ENCODE data around the gene SLC1A6.
"Not testable (repeated sequence)": the region's sequence is repeated elsewhere in the genome, so short reads cannot be mapped to it uniquely, and the experiment has no call there.

The SLC1A6 gene

DNA sequence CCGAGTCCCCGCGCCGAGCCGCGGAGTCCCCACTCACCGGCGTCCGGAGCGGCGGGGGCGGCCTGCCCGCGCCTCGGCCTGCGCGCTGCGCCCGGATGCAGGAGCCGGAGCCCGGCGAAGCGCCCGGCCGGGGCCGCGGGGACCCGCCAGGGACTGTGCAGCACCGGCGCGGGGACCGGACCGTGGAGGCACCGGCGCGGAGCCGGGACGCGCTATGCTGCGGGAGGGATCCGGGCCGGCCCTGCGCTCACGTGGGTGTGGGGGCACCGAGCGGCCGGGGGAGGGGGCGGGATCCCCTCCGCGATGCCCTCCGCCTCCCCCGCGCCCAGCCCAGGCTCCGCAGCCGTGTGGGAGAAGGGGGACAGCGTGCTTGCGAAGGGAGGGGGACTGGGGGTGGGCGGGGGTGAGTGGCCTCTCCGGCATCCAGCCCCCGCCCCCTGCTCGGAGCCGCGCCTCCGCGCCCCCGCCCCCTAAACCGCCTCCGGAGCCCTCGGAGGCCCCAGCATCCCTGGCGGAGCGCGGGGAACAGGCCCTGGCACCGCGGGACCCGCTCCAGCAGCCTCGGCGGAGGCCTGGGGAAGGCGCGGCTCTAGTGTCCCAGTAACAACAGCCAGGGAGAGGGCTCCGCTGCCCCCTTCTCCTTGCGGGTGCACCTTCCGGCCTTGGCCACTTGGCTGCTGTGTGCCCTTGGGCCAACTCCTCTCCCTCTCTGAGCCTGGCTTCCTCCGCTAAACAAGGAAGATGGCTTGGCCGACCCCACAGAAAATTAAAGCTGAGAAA, at the start of gene SLC1A6:
Gene SLC1A6 (minus strand): TSS at position 389 of the 780 bp plus-strand sequence. CDS start 6,954 bp downstream, outside the sequence.
- no peak for DNase-seq

DNA sequence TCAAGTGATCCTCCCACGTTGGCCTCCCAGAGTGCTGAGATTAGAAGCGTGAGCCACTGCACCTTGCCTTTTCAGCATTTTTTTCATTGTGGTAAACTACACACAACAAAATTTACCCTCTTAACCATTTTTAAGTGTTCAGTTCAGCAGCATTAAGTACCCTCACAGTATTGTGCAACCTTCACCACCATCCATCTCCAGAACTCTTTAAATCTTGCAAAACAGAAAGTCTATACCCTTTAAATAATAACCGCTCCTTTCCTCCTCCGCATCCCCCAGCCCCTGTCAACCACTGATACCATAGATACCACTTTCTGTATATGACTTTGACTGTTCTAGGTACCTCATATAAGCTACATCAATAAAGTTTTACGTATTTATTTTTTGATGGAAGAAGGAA, 48.8 kb upstream of the SLC1A6 start:
- DNase-seq: no peak

DNA sequence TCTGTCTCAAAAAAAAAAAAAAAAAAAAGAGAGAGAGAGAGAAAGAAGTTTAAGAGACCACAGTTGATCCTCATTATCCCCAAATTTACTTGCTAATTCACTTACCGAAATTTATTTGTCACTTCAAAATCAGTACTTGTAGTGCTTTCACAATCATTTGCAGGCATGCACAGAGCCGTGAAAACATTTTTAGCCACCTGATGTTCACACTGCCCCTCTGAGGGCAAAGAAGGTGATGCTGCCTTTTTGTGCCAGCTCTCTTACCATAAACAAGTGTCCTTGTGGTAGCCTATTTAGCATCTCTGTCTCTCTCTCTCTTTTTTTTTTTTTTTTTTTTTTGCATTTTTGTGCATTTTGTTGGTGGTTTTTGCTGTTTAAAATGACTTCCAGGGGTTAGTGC, 45.6 kb upstream of the SLC1A6 start:
- DNase-seq: no peak

DNA sequence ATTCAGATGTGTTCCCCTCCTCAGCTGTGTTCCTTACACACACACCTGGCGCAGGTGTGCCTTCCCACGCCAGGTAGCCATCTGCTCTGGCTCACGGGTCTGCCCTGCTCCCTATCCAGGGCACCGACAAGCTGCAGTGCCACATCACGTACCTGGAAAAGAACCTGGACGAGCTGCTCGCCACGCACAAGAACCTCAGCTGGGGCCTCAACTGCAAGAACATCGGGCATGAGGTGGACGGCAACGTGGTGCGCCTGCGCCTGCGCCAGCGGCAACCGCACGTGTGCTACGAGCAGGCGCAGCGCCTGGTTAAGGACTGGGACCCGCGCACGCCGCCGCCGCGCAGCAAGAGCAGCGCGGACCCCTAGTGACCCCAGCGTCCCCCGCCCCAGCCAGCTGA, 43.1 kb upstream of the SLC1A6 start:
- no peak for DNase-seq

DNA sequence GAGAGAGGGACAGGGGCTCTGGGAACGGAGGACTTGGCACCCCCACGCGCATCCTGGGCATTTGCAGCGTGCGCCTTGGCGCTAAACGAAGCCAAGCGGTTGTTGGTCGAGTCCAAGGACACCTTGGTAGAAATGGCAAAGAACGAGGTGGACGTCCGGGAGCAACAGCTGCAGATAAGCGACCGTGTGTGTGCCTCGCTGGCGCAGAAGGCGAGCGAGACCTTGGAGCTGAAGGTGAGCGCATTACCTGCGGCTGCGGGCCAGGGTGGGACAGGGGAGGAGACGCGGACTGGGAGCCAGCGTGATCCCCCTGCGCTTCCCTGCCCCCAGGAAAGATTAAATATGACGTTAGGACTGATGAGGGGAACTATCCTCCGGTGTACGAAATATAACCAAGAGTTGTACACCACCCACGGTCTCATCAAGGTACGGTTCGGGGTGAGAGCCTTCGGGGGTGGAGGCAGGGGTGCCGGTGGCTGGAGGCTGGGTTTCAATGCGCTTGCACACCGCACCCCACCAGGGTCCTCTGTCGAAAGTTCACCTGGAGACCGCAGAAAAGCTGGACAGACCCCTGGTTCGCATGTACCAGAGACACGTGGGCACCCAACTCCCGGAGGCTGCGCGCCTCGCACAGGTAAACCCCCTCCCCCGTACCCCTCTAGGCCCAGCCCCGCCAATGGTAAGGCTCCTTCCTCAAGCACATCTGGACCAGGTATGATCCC, 41.8 kb upstream of the SLC1A6 start:
- no peak for DNase-seq

DNA sequence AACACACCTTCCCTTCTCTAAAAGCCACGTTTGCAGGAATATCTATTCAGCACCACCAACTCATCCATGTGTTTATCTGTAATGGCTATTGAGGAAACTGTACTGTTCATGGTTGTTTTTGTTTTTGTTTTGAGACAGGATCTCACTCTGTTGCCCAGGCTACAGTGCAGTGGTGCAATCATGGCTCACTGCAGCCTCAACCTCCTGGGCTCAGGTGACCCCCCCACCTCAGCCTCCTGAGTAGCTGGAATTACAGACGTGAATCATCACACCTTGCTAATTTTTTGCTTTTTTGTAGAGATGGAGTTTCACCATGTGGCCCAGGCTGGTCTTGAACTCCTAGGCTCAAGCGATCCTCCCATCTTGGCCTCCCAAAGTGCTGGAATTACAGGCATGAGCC, 39.2 kb upstream of the SLC1A6 start:
- not testable (repeated sequence) for DNase-seq

DNA sequence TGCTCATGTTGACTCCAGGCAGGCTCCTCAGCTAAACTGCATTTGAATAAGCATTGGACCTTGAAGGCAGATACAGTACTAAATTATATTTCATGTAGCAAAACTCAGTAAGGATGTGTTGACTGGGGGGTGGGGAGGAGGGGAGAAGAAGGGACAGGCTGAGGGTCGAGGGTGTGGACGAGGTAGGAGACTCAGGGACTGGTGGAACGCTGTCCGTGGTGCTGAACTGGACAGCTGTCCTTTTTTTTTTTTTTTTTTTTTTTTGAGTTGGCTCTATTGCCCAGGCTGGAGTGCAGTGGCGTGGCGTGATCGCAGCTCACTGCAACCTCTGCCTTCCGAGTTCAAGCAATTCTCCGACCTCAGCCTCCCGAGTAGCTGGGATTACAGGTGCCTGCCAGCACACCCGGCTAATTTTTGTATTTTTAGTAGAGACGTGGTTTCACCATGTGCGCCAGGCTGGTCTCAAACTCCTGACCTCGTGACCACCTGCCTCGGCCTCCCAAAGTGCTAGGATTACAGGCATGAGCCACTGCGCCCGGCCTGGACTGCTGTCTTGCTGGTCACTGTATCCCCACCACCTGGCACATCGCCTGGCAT, 36.4 kb upstream of the SLC1A6 start:
- DNase-seq: no peak

DNA sequence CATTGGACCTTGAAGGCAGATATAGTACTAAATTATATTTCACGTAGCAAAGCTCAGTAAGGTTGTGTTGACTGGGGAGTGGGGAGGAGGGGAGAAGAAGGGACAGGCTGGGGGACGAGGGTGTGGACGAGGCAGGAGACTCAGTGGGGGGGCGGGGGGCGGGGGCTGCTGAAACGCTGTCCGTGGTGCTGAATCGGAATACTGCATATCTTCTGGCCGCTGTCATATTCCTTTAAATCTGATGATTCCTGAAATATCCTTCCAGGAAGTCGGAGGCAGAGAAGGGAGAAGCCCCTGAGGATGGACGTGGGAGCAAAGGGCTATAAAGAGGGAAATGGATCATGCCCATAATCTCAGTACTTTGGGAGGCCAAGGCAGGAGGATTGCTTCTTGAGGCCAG, 34.9 kb upstream of the SLC1A6 start:
- no peak for DNase-seq

DNA sequence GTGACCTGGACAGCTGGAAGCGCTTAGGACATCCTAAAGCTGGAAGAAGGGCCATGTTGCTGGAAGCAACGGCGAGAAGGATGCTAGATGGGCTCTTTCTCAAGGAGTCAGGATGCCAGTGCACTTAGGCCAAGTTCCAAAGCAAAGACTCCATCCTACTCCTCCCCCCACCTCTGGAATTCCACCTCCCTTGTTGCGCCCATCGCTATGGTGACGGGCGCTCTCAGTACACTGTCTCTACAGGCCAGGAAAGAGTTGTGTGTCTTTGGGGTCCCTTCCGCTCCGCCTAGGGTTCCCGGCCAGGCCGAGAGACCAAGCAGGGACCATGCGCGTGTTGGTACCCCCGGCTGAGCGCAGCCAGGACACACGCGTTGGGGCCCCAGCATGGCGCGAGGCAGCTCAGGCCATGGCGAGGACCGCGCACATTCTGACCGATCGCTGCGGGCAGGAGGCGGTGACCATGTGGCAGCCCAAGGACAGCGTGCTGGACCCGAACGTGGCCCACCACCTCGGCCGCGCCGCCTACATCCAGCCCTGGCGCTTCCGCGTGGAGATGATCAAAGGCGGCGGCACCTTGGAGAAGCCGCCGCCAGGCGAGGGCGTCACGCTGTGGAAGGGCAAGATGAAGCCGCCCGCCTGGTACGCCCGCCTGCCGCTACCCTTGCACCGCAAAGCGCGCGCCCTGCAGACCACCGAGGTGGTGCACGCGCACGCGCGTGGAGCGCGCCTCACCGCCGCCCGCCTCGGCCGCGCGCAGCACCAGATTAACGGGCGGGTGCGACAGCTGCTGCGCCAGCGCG, 31.0 kb upstream of the SLC1A6 start:
- DNase-seq: no peak

DNA sequence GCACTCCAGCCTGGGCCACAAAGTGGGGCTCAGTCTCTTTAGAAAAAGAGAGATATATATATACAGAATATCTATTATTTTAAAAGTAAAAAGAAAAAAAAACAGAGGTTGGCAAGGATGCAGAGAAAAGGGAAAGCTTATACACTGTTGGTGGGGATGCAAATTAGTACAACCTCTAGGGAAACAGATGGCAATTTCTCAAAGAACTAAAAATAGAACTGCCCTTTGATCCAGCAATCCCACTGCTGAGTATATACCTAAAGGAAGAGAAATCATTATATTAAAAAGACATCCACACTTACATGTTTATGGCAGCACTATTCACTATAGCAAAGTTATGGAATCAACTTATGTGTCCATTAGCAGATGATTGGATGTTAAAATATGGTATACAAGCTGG, 28.6 kb upstream of the SLC1A6 start:
- DNase-seq: no peak

DNA sequence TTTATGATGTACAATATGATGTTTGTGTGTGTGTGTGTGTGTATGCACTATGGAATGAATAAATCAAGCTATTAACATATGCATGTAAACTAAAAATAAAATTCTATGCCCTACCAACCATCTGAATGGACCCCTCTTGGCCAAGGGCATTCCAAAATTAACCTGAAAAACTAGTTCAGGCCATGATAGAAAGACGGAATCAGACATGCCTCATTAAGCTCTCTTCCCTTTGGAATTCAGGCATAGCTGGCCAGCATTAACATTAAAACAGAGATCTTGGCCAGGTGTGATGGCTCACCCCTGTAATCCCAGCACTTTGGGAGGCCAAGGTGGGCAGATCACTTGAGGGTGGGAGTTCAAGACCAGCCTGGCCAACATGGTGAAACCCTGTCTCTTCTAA, 18.3 kb upstream of the SLC1A6 start:
- DNase-seq: no peak

DNA sequence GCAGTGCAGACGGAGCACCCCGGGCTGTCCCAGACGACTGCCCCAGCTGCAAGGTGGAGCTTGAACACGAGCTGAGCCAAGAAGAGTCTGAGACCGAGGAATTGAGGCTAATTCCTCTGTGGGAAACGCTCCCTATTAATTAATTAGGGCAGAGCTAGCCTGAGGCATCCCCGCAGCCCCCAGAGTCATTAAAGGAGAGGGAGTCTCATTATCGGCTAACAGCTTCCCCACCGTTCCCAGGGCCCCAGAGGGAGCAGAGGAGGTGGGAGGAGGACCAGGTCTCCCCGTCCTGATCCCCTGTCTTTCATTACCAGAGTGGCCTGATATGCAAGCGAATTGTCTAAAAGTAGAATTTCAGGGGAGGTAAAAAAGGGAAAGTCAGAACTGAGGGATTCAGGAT, 13.1 kb upstream of the SLC1A6 start:
- DNase-seq: no peak

DNA sequence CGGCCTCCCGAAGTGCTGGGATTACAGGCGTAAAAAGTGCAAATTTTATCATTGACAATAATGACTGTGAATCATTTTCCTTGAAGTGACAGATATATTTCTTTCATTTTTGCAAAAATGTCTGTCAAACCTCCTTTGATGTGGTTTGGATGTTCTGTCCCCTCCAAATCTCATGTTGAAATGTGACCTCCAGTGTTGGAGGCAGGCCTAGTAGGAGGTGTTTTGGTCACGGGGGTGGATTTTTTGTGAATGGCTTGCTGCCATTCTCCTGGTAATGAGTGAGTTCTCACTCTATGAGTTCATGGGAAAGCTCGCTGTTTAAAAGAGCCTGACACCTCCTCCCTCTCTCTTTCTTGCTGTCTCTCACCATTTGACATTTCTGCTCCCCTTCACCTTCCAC, 5.5 kb upstream of the SLC1A6 start:
- no peak for DNase-seq

DNA sequence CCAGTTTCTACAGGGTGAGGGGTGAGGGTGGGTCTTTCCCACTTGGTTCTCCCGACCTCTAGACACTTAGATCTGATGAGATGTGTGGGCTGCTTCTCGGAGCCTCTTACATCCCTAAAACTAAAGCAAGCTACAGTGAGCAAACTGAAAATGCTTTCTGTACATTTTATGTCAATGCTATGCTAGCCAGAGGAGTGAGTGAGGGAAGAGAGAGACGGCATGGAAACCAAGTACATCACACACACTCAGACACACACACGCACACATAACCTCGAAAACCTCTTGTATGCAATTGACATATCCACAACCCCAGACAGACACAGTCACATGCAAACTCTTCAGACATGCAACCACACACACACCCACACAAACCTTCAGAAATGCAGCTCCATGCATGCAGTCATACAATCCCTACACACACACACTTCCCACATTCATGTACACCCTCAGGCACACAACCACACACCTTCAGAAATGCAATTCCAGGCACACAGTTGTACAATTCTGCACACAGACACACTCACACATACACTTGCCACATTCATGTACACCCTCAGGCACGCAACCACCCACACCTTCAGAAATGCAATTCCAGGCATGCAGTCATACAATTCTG, 1.4 kb downstream of the SLC1A6 start:
- DNase-seq: no peak

DNA sequence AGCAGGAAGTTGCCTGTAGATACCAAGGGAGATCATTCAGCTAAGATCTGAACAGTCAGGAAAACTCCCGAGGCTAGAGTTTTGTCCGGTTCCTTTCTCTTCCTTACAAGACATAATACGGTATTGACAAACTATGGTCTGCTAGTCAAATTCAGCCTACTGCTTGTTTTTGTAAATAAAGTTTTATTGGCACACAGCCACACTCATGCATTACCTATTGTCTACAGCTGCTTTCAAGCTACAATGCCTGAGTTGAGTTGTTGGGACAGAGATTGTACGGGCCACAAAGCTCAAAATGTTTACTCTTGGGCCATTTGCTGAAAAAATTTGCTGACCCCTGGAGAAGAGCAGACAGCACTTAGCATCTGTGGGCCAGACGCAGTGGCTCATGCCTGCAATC, 2.5 kb downstream of the SLC1A6 start:
- DNase-seq: no peak

DNA sequence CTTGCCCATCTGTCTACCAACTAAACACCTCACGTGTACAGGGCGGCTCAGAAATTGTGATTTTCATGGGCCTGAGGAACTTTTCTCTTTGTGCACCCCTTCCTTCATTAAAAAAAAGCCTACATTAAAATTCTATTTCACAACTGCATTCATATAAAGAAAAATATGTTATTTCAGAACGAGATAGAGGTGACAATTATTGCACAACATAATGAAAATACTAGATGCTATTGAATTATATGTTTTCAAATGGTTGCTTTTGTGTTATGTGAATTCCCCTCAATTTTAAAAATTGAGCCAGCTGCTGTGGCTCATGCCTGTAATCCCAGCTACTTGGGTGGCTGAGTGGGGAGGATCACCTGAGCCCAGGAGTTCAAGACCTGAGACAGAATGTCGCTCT, 5.2 kb downstream of the SLC1A6 start:
- DNase-seq: no peak

DNA sequence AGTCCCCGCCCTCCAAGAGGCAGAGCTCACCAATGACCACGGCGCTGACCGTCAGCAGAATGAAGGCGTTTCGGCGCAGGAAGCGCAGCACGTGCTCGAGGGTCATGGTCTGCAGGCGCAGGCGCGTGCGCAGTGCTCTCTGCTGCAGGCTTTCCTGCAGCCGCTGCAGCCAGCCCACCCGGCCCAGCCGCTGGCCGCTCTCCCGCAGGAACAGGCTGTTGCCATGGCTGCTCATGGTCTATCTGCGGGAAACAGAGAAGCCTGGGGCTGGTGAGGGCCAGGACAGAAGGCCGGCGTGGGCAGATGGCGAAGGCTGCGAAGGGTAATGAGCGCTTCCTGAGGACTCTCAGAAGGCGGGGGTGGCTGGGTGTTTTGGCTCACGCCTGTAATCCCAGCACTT, 7.0 kb downstream of the SLC1A6 start:
- no peak for DNase-seq

DNA sequence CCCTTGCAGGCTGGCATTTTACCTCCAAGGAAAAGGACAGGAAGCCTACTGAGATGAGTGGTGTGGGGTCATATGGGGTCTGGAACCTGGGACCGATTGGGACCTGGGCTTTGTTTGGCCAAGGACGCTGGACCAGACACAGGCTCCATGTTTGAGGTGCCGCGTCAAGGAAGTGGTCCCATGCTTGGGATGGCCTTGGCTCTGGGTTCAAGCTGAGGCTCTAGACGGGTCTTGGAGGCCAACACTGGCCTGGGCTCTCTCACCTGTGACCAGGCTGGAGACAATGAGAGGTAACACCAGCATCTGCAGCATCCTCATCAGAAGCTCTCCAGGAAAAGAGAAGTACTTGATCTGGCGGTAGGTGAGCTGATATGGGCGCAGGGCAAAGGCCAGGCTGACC, 8.2 kb downstream of the SLC1A6 start:
- no peak for DNase-seq

DNA sequence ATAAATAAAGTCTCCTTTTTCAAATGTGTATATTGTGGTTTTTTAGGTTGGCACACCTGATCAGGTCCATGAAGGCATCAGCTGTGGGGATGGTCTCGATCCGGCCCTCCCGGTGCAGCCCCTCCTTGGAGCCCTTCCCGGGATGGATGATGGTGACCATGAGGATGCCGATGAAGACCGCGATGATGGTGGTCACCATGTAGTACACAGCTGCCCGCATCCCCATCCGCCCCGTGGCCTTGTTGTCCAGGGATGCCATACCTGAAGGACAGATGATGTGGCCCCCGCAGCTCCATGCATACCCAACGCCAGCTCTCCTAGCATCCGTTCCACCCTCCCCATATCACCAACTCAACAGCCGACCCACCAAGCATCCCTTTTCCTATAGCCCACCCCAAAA, 11.4 kb downstream of the SLC1A6 start:
- DNase-seq: no peak

DNA sequence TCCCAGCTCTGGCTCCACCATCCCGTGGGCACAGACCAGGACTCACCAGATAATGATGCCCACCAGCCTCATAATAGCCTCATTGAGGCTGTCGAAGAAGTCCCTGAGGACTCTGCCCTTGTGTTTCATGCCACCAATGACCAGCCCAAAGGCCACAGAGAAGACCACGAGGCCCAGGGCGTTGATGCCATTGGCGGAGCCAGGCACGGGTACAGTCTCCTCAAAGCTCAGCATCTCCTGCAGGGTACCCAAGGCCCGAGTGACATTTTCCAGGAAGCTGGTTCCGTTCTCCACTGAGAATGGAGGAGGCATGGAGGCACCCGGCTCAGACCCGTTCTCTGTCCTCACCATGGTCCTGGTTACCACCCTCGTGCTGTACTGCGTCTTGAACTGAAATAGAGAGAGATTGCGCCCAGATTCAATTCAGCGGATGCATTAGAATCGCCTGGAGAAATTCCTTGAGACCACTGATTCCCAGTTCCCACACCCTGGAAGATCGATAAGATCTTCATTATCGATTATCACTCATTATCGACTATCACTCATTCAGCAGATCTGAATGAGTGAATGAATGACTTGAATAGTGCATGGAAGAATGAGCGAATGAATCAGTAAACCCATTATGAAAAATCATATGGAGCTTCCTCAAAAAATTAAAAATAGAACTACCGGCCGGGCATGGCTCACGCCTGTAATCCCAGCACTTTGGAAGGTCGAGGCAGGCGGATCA, 17.5 kb downstream of the SLC1A6 start:
- DNase-seq: no peak

DNA sequence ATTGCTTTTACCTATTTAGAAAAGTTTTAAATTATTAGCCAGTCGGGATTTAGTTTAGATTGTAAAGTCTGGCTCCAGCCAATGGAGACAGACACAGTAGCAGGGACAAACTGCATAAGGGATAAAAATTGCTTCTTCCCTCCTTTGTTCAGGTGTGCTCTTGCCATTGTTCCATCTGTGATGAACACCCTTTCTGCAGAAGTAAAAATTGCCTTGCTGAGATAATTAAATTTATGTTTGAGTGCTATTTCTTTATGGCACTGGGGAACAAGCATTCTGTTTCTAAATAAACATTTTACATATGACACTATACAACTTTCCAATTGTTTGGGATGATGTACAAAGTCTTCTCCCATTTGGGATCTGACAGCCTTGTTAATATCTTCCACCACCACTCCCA, 20.4 kb downstream of the SLC1A6 start:
- no peak for DNase-seq

DNA sequence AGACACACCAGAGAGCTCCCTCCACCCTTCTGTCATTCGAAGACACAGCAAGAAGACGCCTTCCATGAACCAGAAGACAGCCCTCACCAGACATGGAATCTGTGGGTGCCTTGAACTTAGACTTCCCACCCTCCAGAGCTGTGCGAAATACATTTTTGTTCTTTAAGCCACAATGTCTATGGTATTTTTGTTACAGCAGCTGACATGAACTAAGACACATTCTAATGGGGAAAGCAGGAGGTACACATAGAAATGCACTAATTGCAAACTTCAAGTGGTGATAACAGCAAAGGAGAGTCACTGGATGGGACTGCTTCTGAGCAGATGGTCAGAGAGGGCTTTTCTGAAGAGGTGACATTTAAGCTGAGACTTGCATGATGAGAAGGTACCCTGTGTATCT, 22.2 kb downstream of the SLC1A6 start:
- no peak for DNase-seq
